HCEC 1CT (cell line): ENCODE data around the gene FGFR2.

Experiments
- DNase-seq: peaks from one replicate; pipeline ENCODE4 v3.0.0-alpha.2; 2017

Gene FGFR2

GRCh38 chr10:121598263-121599249 is at the start of gene FGFR2:
FGFR2 (minus strand) TSS chr10:121598444; CDS start chr10:121593817, 4,627 bp downstream.
- no peak for DNase-seq

DNA sequence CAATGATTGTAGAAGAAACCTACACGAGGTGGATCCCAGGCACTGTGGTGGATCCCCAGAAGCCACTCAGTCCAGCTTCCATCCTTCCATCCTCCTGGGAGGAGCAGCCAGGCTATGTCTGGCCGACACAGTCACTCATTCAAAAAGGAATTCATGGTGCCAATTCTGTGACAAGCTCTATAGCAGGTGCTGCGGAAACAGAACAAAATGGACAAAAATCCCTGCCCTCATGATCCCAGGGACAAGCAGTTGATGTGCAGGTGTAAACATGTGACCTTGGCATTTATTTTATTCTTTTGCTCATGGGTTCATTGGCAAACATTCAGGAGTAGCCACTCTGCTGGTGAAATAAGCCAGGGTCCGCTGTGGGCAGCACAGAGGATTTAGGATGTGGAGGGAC is 49.2 kb upstream of the FGFR2 start:
- DNase-seq, result no peak

- DNase-seq, result no peak
Observed at GRCh38 chr10:121645696-121646095, 47.5 kb upstream of the FGFR2 start.

DNA sequence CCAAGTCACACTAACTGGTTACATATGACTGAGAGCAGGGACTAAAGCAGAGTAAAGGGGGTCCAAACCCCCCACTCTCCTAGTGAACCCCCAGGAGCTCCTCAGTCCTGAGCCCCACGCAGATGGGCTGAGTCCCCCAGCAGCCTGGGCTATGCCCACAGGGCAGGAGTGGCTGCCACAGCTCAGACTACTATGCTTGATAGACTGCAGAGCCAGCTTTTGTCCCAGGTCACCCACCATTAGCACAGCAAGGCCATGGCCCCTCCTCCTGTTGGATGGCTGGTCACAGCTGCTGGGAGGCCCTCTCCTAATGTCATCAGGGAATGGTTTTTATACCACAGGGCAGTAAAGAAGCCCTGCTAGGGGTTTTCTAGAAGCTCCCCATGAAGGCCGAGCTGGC is 46.3 kb upstream of the FGFR2 start:
- DNase-seq, result no peak

DNA sequence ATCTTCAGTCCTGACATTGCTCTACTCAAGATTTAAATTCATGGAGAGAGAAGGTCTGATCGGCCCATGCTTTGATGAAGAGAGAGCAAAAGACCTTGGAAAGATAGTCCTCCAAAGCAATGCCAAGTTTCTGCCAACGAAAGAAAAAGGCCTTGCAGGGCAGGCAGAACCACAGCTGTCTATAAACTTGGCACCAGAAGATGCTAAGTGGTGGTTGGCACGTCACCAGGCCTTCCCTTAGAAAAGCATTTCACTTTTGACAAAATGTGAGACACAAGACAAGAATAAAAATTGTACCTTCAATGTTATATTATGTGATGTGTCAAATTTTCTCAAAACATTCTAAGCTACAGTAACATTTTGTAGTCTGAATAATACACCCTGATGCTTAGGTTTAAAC is 42.0 kb upstream of the FGFR2 start:
- no peak for DNase-seq

DNA sequence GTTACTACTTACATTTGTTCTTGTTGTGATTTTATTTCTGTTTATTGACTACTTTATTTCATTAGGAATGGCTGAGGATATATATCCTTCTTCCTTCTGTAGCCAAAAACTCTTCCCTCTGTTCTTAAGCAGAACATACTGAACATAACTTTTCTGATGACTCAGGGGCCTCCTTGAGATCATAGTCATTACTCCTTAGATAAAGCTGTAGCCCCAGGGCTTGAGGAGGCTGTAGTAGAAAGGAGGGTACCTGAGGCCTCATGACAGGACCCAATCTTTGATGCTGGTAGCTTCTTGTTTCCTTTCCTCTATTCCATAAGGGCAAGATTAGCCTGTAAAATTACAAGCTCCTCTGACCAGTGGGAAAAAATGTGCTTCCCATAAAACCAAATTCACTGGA is 41.2 kb upstream of the FGFR2 start:
- DNase-seq, result no peak

DNA sequence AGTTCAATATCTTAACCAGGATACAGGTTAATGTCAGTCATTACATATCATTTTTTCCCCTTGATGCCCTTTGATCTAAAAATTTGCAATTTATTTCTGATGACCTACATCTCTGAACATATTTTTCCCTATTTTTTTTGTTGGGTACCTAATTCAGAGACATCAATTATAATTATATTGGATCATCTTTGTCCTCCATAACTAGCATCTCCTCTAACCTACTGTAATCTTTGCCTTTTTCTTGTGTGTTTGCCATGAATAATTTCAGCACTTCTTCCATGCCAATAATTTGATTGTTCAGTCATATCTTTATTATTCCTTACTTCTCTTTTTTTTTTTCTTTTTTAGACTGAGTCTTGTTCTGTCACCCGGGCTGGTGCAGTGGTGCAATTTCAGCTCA is 39.2 kb upstream of the FGFR2 start:
- no peak for DNase-seq

- no peak for DNase-seq
Observed at GRCh38 chr10:121633056-121633455, 34.8 kb upstream of the FGFR2 start.

- no peak for DNase-seq
Observed at GRCh38 chr10:121631365-121632029, 33.3 kb upstream of the FGFR2 start.

DNA sequence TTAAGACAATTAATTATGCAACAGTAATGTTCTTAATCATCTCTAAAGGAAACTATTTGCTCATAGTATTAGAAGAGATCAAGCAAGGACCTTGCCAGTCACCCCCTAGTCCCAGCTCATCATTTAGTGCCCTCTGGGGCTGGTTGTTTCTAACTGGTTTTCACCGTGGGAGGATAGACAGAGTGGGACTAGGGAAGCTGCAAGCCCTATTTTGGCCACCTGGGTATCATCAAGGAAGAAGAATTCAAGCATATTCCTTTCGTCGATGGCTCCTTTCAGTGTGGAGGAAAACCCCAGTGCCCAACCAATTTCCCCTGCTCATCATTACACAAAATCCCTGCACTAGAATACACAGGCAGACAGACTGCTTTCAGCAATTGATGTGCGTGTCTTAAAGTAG is 30.6 kb upstream of the FGFR2 start:
- DNase-seq, result no peak

DNA sequence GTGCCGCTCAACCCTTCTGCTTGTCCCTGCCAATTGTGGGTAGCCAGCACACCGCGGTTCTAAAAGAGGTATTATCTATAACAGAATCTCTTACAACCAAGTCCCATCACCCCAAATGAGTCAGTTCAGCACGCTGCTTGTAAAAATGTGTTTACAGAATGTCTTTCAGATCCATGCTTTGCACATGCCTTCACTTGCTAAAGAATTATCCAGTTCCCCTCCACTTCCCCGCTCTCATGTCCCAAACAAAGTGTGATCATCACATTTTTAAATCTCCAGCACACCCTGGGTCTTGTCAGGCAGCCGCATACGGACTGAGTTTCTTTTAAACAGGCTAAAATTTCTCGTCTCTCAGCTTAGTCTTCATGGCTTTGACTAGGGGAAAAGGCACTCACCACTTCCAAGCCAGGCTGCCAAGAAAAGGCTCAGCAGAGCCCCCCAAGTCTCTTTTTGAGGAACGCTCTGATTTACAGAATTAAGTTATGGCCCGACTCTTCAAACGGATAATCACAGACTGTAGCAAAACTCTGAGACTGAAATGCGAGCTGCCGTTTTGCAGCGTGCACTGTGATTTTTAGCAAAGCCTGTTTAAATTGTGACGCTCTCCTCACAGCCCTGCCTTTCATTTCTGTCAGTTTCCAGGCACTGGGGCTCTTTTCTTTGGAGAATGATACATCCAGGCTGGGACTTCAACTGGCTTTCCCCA is 29.8 kb upstream of the FGFR2 start:
- no peak for DNase-seq

DNA sequence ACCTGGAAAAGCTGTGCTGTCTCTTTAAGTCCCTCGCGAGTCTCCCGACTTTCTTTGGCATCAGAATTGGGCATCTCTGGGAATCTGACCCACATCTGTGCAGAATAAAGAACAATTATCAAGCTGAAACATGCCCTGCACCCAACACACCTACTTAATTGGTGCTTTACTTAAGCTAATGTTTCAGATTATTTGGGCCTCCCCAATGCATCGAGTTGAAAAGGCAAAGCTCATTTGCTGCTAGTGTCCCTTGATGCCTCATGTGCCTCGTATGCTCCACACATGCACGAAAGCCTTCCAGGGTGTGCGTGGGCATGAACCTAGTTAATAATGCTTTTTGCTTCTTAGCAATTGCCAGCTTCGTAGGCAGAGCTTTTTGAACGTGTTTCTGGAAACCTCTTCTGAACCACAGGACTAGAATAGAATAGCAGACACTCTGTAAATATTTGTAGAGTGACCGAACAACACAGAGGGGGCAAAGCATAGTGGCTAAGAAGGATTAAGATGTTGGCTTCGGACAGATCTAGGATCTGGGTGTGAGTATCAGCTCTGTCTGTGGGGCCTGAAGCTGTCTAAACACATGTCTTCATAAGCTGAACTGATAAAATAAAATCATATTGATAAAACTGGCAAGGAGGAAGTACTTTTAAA is 26.7 kb upstream of the FGFR2 start:
- DNase-seq, result no peak

- DNase-seq, result no peak
Observed at GRCh38 chr10:121618906-121619305, 20.7 kb upstream of the FGFR2 start.

- DNase-seq, result no peak
Observed at GRCh38 chr10:121617176-121617575, 18.9 kb upstream of the FGFR2 start.

- DNase-seq, result no peak
Observed at GRCh38 chr10:121616291-121616690, 18.0 kb upstream of the FGFR2 start.

DNA sequence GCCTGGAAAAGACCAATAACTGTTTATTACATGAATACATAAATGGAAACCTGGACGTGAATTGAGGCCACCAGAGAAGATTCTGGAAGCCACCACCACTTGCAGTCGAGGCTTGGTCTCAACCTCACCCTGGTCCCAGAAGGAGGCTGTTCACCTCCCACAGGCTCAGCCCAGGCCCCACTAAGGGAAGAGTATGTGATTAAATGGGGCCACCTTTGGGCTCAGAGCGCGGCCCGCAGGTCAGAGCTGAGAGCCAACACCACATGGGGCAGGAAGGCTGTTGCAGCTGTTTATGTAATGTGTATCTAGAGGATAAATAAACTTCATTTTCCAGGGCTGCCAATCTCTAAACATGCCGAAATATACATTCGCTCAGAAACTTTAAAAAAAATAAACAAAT is 17.6 kb upstream of the FGFR2 start:
- no peak for DNase-seq

DNA sequence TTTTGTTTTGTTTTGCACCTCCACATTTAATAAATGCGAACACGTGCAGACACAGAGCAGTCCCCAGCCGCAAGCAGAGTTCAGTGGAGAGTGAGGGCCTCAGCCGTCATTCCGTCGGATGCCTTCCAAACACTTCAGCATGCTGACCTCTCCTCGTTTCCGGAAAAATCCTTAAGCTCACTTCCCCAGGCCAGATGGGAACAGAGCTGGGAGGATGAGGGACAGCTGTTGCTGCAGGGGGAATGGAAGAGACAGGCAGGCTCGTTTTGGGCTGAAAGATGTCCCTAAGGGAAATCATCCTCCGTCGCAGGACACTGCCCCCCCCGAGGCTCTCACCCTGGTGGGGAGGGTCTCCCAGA is 17.2 kb upstream of the FGFR2 start:
- no peak for DNase-seq

DNA sequence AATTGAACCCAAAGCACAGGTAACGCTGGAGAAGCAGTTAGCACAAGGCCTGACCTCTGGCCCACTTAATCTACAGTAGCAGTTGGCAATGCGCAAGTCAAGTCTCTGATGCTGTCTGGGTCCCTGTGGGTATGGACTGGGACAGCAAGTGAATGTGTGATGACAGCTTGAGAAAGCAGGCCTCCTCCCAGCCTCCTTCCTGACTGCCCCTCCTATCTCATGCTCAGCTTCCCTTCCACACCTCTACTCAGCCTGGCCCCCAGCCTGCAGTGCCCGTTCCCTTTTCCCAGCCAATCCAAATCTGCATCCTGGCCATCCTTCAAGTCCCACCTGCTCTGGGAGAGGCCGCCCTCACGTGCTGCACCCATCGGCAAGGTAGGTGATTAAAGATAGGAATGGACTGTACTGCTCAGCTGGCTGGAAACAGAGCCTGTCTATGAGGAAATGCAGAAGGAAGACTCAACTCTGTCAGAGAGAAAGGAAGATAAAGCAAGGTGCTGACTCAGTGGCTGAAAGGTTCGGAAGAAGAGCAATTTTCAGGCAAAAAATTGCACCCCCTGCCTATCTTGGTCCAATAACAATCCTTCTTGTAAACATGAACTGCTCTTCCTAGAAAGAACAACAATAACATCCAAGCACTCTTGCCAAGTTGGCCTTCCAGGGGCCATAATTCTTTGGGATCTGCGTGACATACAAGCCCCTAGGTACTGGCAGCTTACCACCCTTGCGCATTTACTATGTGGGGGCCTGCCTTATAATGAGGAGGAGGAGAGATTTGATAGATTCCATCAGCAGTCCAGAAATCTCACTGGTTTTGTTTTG is 16.6 kb upstream of the FGFR2 start:
- DNase-seq, result no peak

GRCh38 chr10:121613456-121613855 is 15.2 kb upstream of the FGFR2 start:
- DNase-seq, result no peak

DNA sequence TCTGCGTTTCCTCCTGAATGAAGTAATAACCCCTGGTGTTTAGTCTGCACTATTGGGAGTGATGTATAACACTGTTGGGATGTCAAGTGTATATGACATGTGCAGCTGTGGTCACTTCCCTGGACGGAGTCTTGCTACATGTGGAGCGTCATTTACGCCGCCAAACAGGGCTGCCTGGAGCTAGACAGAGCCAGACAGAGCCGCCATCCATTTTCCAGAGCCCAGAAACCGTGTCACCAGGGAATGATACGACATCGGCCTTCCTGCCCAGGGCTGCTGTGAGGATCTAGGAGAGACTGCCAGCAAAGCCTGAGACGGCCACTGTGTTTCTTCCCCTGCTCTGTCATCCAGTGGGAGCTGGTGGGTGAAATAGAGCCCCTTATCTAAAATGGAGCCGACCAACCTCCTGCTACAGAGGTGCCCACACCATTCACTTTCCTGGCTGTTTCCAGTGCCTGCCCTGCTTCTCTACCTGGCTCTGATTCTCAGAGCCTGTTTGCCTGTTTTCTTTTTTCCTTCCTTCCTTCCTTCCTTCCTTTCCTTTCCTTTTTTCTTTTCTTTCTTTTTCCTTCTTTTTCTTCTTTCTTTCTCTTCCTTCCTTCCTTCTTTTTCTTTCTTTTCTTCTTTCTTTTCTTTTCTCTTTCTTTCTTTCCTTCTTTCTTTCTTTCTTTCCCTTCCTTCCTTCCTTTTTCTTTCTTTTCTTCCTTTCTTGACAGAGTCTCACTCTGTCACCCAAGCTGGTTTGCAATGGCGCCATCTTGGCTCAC is 13.3 kb upstream of the FGFR2 start:
- DNase-seq, result no peak

DNA sequence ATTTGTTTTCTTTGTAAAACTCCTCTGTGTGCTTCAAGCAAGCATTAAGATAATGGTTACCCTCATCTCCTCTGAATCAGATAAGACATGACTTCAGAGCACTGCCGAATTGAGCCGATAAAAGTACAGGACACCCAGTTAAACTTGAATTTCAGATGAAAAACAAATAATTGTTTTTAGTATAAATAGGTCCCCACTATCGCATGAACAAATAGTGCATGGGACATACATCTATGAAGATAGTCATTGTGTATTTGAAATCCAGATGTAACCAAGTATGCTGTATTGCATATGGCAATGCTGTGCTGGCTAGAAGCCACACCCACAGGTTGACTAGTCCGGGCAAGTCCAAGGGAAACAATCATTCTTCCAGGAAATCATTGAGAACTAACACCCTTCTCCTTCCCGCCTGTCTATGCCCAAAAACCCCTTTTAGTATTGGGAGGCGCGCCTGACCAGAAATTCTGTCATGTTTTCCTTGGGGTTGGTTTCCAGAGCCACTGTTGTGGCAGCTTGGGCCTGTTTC is 12.6 kb upstream of the FGFR2 start:
- no peak for DNase-seq
